Transverse colon (tissue), 4 donors: ENCODE measurements around the gene BLM. TPM values are rescaled to one million over a fixed set of nuclear protein-coding genes. Genes with fewer than 3 reads are reported as not detected.
"Not testable (repeated sequence)": the region's sequence is repeated elsewhere in the genome, so short reads cannot be mapped to it uniquely, and the experiment has no call there.

Experiments
- DNase-seq: peaks from one replicate; pipeline ENCODE4 v3.0.0-alpha.2; 2019
- H3K27ac ChIP-seq, 4 donors: fragments of 200-600 bp; sonication (generic); 2 replicates each; pipeline ENCODE4 v1.5.1; 2016 to 2018; ENCODE audit warnings: inconsistent platforms in 4 of 4
- H3K27me3 ChIP-seq: fragments of 200-600 bp; sonication (generic); 2 replicates; pipeline ENCODE4 v1.5.1; 2017; ENCODE audit warnings: inconsistent platforms
- H3K36me3 ChIP-seq, 4 donors: fragments of 200-600 bp; sonication (generic); 2 replicates each; pipeline ENCODE4 v1.5.1; 2017 to 2019; ENCODE audit warnings: inconsistent platforms in 4 of 4
- H3K4me1 ChIP-seq, 4 donors: fragments of 200-600 bp; sonication (generic); 2 replicates each; pipeline ENCODE4 v1.5.1; 2017 to 2020; ENCODE audit warnings: inconsistent platforms in 4 of 4
- H3K4me3 ChIP-seq, 4 donors: fragments of 200-600 bp; sonication (generic); 1 replicate in 1 of 4; 2 replicates in 3 of 4; pipeline versions ENCODE4 v1.5.1 to v1.6.1; 2017 to 2019; ENCODE audit warnings: inconsistent platforms in 4 of 4
- H3K9me3 ChIP-seq, 2 donors: fragments of 200-600 bp; sonication (generic); 2 replicates each; pipeline ENCODE4 v1.5.1; 2017 to 2019; ENCODE audit warnings: inconsistent platforms in 2 of 2
- EP300 ChIP-seq: sonication (generic); formaldehyde crosslinking; IDR thresholded peaks from one replicate; pipeline ENCODE4 v1.6.1; 2017; ENCODE audit warnings: antibody characterized with exemption, low read depth
- POLR2A ChIP-seq: fragments of 450-650 bp; IDR thresholded peaks from one replicate; pipeline ENCODE4 v1.6.1; 2016; ENCODE audit warnings: antibody characterized with exemption, mild to moderate bottlenecking, moderate library complexity
- POLR2AphosphoS5 ChIP-seq, 3 donors: sonication (generic); formaldehyde crosslinking; IDR thresholded peaks; one replicate each; pipeline ENCODE4 v1.6.1; 2016; ENCODE audit warnings: antibody characterized with exemption in 3 of 3
- WGBS, 2 donors: methylation state at CpG; one replicate each; pipeline ENCODE4 v1.1.5; 2018; ENCODE audit warnings: low coverage in 1 of 2; 5-methylcytosine and 5-hydroxymethylcytosine counted together
- in situ Hi-C, 4 donors: fragments of 200-750 bp; cut with MboI; loops; one replicate each; pipeline versions ENCODE4 v1.15.0 to v1.15.1; 2017; ENCODE audit warnings: low sequenced_read_pairs in 3 of 4, low pct_ligation_motif_present in 1 of 4, low pct_unique_long_range_greater_than_20kb in 1 of 4
- intact Hi-C: fragments of 100-400 bp; cut with DNase I; formaldehyde crosslinking; loops from one replicate; pipeline ENCODE4 v1.15.1; 2023; ENCODE audit warnings: low total_unique reads
- total RNA-seq, 4 donors: library from RNA; depleted of rRNA; stranded (reverse); fragments of >200 nt; gene quantifications; one replicate each; pipeline ENCODE4 v1.1.0, GENCODE V29; 2016
- TF ChIP-seq, protein P1 (sequence below), 5 experiments: fragments of 200-600 bp in 3 of 5; fragments of 450-650 bp in 2 of 5; sonication (generic) in 3 of 5; IDR thresholded peaks; 1 replicate in 2 of 5; 2 replicates in 3 of 5; pipeline ENCODE4 v1.5.1; 2016 to 2017; ENCODE audit warnings: antibody characterized with exemption in 5 of 5, inconsistent platforms in 3 of 5, mild to moderate bottlenecking in 2 of 5, moderate library complexity in 1 of 5

The BLM gene
- 1 to 10 TPM; 1.5 to 6.4 (median 2.0) TPM for total RNA-seq

DNA sequence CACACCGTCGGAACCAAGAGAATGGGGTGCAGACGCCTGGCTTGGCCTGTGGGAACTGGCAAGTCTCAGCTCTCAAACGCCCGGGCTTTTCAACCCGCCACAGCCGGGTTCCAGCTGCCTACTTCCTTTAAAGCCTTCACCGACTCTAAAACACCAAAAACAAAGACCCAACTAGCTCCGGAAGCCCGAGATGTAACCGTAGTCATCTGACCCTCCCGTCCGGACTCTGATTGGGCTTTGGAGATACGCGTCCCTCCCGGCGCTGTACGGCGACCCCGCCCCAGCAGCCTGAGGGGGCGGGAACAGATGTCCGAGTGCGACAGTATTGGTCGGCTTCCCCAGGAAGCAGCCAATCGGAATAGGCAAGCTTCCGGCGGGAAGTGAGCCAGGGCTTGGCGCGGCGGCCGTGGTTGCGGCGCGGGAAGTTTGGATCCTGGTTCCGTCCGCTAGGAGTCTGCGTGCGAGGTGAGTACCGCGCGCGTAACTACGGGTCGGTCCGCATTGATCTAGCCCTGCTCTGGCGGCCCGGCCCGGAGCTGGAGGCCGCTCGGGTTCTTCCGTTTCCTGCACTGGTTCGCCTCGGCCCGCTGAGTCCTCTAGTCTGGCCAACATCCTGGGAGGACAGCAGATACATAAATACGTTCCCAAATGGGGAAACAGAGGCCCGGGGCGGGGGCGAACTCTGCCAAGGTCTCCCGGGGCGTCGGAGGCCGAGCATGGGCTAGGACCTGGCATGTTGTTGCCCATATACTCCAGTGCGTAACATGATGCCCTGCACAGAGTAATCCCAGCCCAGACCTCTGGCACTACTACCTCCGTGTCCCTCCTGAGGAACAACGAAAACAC lies at the start of gene BLM:
Gene BLM, plus strand, starts transcription at position 371 of the 846 bp plus-strand sequence. CDS start 30,047 bp downstream, outside the sequence.
- WGBS, 2 donors: 1% methylated on average over 42 of the region's 65 CpGs; no CpG with 5 or more reads in 1 of the 2 donors
- Histone ChIP-seq H3K27me3 (no peaks in the 10 kb centered on the region), H3K4me3 (peak within 1 kb of the TSS; percentile 50 to 73 (median 60)), H3K36me3 (no peaks in the 10 kb centered on the region), H3K9me3 (no peaks in the 10 kb centered on the region), H3K4me1 (peaks cover 4 to 26% (median 13%) of the 10 kb centered on the region in 4 donors), H3K27ac (peak within 1 kb of the TSS; percentile 88 to 97 (median 94))
- intact Hi-C loops (loop anchor here (10.0 kb wide), 1 partner anchor 168 kb away; the partner anchor contains the start of gene FES), in situ Hi-C loops (no loop called here)
- peak; percentile 96 for DNase-seq
- TF ChIP-seq, protein P1, sequence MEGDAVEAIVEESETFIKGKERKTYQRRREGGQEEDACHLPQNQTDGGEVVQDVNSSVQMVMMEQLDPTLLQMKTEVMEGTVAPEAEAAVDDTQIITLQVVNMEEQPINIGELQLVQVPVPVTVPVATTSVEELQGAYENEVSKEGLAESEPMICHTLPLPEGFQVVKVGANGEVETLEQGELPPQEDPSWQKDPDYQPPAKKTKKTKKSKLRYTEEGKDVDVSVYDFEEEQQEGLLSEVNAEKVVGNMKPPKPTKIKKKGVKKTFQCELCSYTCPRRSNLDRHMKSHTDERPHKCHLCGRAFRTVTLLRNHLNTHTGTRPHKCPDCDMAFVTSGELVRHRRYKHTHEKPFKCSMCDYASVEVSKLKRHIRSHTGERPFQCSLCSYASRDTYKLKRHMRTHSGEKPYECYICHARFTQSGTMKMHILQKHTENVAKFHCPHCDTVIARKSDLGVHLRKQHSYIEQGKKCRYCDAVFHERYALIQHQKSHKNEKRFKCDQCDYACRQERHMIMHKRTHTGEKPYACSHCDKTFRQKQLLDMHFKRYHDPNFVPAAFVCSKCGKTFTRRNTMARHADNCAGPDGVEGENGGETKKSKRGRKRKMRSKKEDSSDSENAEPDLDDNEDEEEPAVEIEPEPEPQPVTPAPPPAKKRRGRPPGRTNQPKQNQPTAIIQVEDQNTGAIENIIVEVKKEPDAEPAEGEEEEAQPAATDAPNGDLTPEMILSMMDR (IDR thresholded peaks at IDR 0.05): peak; percentile 42 to 73 (median 50)
- peak; percentile 80 for TF ChIP-seq POLR2A
- TF ChIP-seq EP300: no peak
- peak; percentile 54 to 83 (median 71) for TF ChIP-seq POLR2AphosphoS5 (IDR thresholded peaks at IDR 0.05)

DNA sequence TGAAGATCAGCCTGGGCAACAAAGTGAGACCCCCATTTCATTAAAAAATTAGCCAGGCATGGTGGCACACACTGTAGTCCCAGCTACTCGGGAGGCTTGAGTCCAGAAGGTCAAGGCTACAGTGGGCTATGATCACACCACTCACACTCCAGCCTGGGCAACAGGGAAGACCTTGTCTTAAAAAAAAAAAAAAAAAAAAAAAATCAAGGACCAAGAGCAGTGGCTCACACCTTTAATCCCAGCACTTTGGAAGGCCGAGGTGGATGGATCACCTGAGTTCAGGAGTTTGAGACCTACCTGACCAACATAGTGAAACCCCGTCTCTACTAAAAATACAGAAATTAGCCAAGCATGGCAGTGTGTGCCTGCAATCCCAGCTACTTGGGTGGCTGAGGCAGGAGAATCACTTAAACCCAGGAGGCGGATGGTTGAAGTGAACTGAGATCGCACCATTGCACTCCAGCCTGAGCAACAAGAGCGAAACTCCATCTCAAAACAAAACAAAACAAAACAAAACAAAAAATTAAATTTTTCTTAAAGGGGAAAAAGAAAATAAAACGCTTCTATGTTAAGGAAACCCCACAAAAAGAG lies 49.3 kb upstream of the BLM start:
- peaks cover 0 to 10% (median 3%) of the 10 kb centered on the region in 4 donors for H3K4me1 ChIP-seq
- intact Hi-C loops, H3K4me3 ChIP-seq, H3K27ac ChIP-seq, DNase-seq, H3K36me3 ChIP-seq, H3K9me3 ChIP-seq, H3K27me3 ChIP-seq: not testable (repeated sequence)
- 80 to 82% methylated on average over 2 to 7 of the region's 7 CpGs for WGBS, 2 donors
- in situ Hi-C loops: loop anchor here in 1 of 4 donors (25.0 kb wide), 1 partner anchor 219 kb away; the partner anchor contains the start of gene FES

DNA sequence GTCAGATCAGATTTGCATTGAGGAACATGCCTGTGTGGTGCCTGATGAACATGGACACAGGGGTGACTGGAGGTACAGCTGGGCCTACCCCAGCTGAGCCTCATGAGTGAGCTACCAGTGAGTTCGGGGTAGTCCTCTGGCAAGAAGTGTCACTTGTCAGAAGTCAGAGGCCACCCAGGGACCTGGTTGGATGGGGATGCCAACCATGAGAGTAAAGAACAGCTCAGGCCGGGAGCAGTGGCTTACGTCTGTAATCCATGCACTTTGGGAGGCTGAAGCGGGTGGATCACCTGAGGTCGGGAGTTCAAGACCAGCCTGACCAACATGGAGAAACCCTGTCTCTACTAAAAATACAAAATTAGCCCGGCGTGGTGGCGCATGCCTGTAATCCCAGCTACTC lies 46.5 kb upstream of the BLM start:
- H3K4me3 ChIP-seq, H3K4me1 ChIP-seq, H3K27me3 ChIP-seq, DNase-seq, H3K9me3 ChIP-seq, H3K27ac ChIP-seq, intact Hi-C loops, H3K36me3 ChIP-seq: not testable (repeated sequence)
- WGBS, 2 donors: 94% methylated on average over 8 of the region's 8 CpGs; no CpG with 5 or more reads in 1 of the 2 donors
- in situ Hi-C loops: loop anchor here in 1 of 4 donors (25.0 kb wide), 1 partner anchor 217 kb away; the partner anchor contains the start of gene FES

DNA sequence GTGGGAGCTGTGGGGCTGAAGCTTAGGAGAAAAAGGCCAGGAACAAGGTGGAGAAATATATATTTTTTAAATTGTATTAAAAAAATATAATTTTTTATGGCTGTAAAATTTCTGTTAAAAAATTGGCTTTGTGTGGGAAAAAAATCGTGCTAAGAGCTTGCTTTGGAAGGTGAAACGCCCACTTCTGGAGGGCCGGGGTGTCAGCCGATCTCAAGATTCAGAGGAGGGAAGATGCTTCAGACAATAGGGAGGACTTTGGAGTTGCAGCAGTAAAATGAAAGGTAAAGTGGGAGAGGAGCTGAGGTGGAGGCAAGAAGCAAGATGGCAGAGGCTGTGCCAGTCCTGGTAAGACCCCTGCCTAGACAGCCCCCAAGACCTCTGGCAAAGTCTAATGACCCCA lies 45.9 kb upstream of the BLM start:
- Histone ChIP-seq H3K36me3 (no peaks in the 10 kb centered on the region), H3K9me3 (no peaks in the 10 kb centered on the region), H3K27ac (no peak overlapping the region), H3K4me1 (no peaks in the 10 kb centered on the region), H3K27me3 (no peaks in the 10 kb centered on the region), H3K4me3 (no peak overlapping the region)
- DNase-seq: no peak
- TF ChIP-seq POLR2A (no peak), POLR2AphosphoS5 (IDR thresholded peaks at IDR 0.05) (no peak), EP300 (no peak)
- TF ChIP-seq, protein P1 (IDR thresholded peaks at IDR 0.05): no peak
- in situ Hi-C loops: loop anchor here in 1 of 4 donors (25.0 kb wide), 1 partner anchor 216 kb away; the partner anchor contains the start of gene FES
- 96 to 100% methylated on average over 1 to 4 of the region's 4 CpGs for WGBS, 2 donors
- intact Hi-C loops: no loop called here

DNA sequence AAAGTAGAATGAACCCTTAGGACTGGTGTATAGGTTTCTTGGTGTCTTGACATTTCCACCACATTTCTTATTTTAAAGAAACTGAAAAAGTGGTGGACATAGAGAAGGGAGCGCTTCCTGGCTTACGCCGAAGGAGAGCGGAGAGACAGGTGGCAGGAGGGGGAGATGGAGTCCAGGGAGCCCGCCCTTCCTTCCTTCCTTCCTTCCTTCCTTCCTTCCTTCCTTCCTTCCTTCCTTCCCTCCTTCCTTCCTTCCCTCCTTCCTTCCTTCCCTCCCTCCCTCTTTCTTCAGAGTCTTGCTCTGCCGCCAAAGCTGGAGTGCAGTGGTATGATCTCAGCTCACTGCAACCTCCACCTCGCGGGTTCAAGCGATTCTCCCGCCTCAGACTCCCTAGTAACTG lies 43.8 kb upstream of the BLM start:
- H3K36me3 ChIP-seq, H3K27ac ChIP-seq, intact Hi-C loops, H3K4me1 ChIP-seq, H3K9me3 ChIP-seq, H3K27me3 ChIP-seq, DNase-seq, H3K4me3 ChIP-seq: not testable (repeated sequence)
- in situ Hi-C loops: loop anchor here in 1 of 4 donors (25.0 kb wide), 1 partner anchor 214 kb away; the partner anchor contains the start of gene FES
- 95% methylated on average over 10 of the region's 10 CpGs; no CpG with 5 or more reads in 1 of the 2 donors for WGBS, 2 donors
